HG03159 (cell line): Measurements from ENCODE around the gene MT1A.
A peak's percentile ranks its signal among the peaks of the same experiment; 100 is the strongest.

Experiments used
- ATAC-seq: cut with Tn5 transposase; IDR thresholded peaks from one replicate; pipeline ENCODE4 v1.9.1; 2021; ENCODE audit warnings: mild to moderate bottlenecking, moderate library complexity; ENCODE audit not compliant: unreplicated experiment

MT1A gene

DNA sequence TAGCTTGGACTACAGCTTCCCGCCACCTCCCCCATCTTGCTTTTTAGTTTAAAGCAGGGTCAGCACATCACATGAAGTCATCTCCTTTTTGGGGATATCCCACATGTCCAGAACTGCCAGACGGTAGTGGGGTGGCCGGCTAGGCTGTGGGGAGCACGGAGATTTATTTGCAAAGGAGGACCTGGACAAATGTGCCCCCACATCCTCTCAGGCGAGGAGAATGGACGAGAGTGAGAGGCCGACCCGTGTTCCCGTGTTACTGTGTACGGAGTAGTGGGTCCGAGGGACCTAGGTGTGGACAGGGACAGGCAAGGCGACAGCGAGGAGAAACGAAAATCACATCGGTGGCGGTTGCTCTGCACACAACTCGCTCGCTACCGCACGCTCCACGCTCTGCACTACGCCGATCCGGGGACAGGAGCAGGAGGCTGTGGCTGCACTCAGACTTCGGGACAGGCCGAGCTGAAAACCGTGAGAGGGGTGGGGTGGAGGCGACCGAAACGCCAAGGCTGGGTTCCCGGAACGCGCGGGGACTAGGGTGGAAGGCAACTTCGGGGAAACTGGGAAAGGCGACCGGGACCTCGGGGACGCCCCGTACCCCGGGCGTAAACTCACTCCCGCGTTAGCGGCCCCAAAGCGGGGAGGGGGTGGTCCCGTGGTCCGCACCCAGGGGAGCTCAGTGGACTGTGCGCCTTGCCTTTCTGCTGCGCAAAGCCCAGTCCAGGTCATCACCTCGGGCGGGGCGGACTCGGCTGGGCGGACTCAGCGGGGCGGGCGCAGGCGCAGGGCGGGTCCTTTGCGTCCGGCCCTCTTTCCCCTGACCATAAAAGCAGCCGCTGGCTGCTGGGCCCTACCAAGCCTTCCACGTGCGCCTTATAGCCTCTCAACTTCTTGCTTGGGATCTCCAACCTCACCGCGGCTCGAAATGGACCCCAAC is at the start of gene MT1A:
MT1A (plus strand) TSS at position 853 of the 937 bp plus-strand sequence; CDS start at position 926, 73 bp downstream.
- no peak for ATAC-seq

DNA sequence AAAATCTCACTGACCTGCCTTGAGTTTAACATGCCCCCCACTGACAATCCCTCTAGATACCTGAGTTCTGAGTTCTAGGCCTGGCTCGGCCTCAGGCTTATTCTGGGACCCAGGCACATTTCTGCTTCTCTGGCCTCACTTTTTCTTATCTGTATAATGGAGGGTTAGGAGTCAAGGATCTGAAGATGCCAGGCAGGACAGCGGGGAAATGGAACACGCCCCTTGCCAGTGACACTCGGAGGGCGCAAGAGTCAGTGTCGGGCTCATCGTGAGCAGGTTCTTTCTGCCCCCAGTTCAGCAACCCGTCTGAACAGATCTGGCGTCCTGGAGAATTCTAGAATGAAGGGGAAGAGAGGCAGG is 49.7 kb upstream of the MT1A start:
- no peak for ATAC-seq

DNA sequence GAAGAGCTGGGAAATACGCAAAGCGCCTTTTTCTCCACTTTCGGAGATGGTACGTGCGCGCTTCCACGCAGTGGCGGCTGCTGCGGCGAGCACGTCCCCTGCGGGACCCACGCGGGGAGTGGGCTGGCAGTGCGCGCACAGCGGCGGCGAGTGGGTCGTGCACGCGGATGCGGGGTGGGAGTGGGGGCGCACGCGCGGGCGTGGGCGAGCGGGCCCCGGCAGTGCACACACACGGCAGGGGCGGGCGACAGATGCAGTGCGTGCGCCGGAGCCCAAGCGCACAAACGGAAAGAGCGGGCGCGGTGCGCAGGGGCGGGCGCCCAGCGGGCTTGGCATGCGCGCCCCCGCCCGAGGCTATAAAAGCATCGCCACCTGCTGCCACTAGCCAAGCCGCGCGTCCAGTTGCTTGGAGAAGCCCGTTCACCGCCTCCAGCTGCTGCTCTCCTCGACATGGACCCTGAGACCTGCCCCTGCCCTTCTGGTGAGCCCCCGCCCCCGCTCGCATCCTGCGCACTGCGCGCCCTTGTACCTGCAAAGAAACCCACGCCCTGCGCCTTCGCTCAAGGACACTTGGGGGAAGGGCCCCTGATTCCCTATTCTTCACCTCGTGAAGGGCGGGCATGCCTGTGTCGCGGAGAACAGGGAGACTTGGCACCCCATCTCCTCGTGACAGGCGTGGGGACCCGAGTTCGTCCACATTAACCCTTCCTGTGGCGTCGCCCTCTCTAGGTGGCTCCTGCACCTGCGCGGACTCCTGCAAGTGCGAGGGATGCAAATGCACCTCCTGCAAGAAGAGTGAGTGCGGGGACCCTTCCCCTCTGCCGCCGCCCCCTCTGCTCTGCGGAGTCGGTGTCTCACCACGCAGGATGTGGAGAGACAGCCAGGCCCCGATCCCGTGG is 49.1 kb upstream of the MT1A start, which contains the start of gene MT3:
MT3 (plus strand) TSS at position 388 of the 899 bp plus-strand sequence; CDS start at position 451, 63 bp downstream.
- ATAC-seq: no peak

DNA sequence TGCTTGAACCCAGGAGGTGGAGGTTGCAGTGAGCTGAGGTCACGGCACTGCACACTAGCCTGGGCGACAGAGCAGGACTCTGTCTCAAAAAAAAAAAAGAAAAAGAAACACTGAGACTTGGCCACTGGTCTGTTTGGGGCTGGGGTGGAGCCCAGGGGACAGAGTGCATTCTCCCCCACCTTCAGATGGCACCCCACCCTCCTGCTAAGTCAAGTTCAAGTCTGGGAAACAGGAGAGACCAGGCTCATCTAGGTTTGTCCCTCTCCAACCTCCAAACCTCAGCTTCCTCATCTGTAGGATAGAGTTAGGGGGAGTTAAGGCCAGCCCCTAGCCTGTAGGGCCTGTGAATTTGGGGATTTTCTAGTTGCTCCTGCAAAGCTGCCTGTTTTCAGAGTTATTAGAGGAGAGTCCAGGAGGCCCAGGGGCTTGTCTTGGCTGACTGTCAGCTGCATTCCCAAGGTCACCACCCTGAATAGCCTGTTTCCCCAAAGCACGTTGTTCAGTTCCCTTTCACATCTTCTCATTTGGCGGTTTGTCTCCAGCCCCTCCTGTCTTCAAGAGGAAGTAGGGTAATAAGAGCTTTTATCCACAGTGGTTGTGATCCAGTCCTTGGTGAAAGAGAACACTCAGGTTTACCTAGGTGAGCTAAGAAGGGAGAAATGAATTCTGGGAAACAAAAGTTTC is 46.9 kb upstream of the MT1A start:
- ATAC-seq: no peak

DNA sequence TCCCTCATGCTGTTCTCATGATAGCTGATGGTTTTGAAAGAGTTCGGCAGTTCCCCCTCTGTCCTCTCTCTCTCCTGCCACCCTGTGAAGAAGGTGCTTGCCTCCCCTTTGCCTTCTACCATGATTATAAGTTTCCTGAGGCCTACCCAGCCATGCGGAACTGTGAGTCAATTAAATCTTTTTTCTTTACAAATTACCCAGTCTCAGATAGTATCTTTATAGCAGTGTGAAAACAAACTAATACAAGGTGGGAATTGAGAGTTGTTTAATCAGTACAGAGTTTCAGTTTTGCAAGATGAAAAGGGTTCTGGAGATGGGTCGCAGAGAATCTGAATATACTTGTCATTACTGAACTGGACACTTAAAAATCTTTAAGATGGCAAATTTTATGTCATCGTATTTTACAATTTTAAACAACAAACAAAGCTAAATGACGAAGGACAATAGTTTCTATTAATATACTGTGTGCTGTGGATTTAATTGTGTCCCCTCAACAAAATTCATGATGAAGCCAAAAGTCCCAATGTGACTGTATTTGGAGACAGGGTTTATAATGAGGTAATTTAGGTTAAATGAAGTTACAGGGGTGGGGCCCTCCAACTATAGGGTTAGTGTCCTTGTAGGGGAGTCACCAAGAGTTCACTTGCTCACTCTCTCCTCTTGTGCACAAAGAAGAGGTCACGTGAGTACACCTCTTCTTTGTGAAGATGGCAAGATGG is 44.7 kb upstream of the MT1A start:
- no peak for ATAC-seq

DNA sequence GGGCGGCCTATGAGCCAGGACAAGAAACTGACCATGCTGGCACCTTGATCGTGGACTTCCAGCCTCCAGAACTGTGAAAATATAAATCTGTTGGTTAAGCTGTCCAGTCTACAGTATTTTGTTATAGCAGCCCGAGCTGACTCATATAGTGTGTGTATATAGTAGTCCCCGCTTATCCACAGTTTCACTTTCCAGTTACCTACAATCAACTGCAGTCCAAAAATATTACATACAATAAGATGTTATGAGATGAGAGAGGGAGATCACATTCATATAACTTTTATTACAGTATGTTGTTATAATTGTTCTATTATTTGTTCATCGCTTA is 44.2 kb upstream of the MT1A start:
- no peak for ATAC-seq

DNA sequence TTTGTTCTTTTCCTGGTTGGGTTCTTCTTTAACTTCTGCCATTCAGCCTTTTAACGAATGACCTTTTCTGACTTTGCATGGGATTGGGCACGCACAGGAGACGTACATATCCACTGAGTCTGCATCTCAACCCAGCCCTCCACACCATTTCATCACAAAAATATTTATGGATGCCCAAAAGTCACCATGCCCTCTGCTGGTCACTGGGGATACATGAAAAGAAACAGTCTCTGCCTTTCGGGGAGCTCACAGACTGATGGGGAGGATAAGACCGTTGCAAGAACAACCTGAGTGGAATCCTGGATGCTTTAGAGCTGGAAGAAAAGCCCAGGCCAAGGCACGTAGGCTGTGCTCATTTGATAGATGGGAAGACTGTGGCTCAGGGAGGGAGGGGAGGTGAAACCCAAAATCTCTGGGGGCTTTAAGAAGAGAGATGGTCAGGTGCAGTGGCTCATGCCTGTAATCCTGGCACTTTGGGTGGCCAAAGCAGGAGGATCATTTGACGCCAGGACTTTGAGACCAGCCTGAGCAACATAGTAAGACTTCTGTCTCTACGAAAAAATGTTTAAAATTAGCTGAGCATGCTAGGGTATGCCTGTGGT is 38.0 kb upstream of the MT1A start:
- no peak for ATAC-seq

DNA sequence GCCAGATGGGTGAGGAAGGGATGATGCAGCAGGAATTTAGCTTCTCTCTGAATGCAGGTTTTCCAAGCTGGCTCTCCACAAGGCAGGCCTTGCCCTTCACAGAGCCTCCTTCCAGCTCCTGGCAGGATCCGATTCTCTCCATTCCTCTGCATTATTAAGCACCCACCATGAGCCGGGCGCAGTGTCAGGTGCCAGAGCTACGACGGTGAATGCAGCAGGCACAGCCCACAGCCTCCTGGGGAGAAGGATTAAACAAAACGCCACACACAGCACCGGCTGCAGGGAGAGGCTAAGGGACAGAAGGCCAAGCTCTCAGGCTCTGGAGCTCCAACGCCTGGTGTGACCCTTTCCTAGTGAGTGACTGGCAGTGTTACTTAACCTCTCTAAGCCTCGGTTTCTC is 37.1 kb upstream of the MT1A start:
- no peak for ATAC-seq

DNA sequence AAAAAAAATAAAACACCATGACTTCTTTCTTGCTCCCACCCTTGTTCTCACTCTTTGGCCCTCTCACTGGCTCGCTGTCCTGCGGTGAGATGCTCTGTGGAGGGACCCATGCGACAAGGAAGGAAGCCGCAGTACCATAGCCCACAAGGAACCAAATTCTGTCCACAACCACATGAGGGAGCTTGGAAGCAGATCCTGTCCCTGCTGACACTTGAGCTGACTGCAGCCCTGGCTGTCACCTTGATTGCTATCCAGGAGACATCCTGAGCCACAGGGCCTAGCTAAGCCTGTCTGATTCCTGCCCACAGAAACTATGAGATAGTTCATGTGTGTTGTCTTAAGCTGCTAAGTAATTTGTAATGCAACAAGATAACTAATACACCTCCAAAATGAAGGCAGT is 34.9 kb upstream of the MT1A start:
- ATAC-seq: no peak

DNA sequence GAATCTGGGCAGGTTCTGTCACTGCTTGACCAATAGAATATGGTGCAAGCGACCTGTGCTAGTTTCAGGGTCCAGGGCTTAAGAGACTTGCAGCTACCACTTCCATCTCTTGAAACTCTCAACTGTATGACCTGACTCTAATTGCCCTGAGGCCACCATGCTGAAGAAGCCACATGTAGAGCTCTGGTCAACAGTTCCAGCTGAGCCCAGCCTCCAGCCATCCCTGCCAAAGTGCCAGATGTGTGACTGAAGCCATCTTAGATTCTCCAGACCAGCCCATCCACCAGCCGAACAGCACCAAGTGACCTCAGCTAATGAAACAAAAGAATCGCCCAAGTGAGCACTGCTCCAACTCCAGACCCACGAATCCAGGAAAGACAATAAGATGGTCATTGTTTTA is 33.5 kb upstream of the MT1A start:
- no peak for ATAC-seq

DNA sequence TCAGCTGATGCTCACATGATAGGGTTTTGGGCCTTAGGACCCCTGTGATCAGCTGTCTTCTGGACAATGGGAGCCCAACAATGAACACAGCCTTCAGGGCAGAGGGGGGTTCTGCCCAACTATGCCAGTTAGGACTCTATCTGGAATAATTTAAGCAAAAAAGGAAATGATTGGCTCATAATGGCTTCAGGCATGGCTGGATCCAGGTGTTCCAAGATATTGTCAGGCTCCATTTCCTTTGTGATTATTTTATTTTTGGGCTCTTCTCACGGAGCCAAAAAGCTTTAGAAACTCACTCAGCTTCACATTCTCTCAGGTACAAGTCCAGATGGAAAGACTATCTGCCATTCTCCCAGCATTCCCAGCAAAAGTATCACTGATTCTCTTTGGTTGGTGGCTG is 33.0 kb upstream of the MT1A start:
- no peak for ATAC-seq

DNA sequence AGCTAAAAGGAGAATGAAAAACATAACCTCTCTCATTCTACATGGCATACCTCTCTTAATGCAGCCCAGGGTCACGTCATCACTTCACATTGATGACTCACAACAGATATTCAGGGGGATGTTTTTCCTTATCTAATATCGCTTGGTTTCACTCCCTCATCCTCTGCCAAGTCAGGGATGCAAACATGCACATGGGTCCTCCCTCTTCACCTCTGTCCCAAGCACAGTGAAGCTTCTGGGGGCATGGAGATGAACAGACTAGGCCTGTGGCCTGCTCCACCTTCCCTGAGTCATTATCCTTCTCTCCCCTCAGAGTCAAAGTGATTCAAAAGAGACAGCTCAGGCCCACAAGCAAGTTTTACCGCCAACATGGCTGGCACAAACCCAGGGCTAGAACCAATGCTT is 32.4 kb upstream of the MT1A start:
- ATAC-seq: no peak

DNA sequence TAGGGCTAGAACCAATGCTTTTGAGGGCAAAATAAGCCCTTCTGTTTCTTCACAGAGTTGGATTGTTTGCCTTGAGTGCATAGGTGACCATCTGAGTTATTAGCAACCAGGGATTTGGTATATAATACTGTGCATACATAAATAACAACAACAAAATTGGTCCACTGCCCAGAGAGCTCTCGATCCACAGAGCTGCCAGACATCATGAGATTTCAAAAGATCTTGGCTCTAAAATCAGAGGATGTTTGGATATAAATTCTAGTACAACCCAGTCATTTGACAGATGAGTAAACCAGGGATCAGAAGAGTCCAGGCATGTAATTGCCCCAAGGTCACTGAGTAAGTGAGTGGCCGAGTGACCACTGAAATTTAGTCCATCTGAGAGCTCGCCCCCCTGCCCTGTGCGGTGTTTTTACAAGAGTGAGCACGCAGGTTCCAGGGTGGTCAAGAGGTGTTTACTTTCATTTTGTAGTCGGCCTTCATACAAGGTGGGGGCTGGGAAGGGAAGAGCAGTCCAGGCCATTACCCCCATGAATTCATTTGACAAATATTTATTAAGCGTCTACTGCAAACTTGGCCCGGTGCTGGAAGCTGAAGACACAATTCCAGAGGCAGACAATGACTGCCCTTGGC is 31.9 kb upstream of the MT1A start:
- ATAC-seq: no peak

DNA sequence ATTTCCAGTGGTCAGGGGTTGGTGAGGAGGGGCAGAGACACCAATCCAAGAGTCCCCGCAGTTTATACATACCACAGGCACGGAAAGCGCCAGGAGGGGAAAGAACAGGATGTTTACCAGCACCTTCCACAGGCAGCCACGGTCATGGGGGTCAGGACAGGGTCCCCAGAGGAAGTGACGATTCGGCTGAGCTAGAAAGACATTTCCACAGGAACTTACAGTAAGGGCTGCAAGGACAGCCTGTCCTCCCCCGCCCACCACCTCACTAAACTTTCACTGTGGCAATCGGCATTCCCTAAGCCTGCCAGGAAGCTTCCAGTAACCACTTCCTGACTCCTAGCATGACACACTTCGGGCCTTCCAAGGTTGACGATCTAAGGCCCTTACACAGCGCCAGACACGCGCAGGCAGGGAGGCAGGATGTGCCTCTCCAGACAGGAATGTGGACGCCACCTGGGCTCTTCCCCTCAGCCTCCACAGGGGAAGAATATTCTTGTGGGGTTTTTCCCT is 31.3 kb upstream of the MT1A start:
- ATAC-seq: no peak

DNA sequence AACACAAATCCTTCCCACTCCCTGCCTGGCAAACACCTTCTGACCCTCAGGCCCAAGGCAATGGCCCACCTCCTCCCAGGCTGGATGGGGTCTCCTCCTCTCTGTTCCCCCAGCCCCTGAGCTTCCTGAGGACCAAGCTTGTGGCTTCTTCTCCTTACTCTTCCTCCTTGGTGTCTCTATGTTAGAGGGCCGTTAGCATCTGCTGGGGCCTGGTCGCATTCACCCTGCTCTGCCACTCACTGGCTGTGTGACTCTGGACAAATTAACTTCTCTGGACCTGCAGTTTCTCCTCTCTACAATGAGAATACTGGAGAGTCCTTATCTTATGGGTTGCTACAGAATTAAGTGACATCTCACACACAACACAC is 30.8 kb upstream of the MT1A start:
- no peak for ATAC-seq

DNA sequence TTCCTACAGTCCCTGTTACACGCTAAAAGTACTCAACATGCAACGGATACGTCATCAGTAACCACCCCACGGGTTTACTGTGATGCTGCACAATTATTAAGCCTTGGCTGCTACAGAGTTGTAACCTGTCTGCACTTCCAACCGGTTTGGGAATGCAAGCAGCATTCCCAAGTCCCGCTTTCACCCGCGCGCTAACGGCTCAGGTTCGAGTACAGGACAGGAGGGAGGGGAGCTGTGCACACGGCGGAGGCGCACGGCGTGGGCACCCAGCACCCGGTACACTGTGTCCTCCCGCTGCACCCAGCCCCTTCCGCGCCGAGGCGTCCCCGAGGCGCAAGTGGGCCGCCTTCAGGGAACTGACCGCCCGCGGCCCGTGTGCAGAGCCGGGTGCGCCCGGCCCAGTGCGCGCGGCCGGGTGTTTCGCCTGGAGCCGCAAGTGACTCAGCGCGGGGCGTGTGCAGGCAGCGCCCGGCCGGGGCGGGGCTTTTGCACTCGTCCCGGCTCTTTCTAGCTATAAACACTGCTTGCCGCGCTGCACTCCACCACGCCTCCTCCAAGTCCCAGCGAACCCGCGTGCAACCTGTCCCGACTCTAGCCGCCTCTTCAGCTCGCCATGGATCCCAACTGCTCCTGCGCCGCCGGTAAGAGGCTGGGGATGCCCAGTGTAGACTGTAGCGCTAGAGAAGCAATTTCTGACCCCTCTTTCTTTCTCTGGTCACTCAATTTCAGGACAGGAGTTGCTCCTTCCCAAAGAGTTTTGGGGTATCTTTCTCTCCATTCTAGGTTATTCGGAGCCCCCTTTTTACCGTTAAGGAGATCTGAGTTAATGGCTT is 30.2 kb upstream of the MT1A start, which contains the start of gene MT2A:
MT2A (plus strand) TSS at position 542 of the 833 bp plus-strand sequence; CDS start at position 614, 72 bp downstream.
- peak; percentile 88 for ATAC-seq

DNA sequence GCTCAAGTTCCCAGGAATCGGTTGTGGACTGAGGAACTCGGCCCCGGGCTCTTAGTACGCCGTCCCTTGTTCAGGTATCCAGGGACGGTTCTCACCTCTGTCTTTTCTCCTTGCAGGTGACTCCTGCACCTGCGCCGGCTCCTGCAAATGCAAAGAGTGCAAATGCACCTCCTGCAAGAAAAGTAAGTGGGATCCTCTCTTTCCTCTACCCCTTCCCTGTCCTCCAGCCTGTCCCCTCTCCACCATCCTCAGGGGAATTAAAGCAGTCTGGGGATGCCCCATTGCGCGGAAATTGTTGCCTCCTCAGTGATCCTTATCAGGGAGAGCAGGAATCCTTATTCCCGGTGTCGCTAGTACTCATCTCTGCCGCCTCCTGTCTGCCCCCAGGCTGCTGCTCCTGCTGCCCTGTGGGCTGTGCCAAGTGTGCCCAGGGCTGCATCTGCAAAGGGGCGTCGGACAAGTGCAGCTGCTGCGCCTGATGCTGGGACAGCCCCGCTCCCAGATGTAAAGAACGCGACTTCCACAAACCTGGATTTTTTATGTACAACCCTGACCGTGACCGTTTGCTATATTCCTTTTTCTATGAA is 29.5 kb upstream of the MT1A start:
- ATAC-seq: no peak

DNA sequence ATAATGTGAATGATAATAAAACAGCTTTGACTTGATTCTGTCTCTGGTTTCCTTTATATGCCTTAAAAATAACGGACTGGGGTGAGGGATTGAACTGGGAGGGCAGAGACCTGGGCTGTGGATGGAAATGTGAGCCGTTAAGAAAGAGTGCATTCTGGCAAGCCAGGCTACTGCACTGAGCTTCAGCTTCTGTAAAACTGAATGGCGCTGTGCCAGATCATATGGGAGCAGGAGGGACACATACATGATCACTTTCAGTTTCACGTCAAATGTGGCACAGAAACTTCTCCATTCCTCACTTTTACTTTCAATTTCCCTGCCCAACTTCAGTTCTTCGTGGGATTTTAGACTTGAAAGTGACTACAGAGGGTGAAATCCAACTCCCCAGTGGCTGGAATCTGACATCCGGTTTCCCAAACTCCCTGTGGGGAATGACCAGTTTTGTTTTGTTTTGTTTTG is 29.0 kb upstream of the MT1A start:
- ATAC-seq: peak; percentile 51
